Stimulated activated CD4-positive, alpha-beta T cell treated with anti-CD3 and anti-CD28 coated beads, Interleukin-15, amount 100 ng/mL, for 24 hours (primary cell): Measurements from ENCODE around the gene ATP6V0B.

Source experiments
- DNase-seq: peaks from one replicate; pipeline ENCODE4 v3.0.0-alpha.2; 2020

ATP6V0B gene

DNA sequence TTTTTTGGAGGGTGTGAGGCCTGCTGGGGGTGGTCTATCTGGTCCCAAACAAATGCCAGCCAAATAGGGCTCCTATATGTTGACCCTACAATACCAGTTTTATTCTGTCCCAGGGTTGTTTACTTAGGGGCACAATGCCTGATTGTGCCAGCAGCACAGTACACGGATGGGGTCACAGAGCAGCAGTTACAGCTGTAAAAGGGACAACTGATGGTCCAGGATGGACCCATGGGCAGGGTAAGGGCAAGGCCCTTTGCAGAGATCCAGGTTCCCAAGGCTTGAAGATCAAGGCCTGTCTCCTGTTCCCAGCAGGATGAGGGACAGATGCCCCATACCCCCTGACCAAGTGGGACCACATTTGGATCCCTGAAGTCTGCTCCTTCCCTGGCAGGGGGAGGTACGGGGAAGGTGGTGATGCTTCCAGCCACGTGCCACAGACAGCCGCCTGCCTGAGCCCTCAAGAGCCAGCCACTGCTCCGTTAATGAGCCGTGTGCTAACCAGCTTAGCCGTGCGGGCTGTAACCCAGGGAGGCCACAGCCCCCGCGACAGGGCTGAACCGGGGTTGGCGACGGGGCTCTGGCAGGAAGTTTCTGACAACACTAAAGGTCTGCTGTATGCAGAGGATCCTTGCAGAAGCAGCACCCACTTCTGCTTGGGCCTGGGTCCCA, 38.3 kb downstream of the ATP6V0B start:
- no peak for DNase-seq

DNA sequence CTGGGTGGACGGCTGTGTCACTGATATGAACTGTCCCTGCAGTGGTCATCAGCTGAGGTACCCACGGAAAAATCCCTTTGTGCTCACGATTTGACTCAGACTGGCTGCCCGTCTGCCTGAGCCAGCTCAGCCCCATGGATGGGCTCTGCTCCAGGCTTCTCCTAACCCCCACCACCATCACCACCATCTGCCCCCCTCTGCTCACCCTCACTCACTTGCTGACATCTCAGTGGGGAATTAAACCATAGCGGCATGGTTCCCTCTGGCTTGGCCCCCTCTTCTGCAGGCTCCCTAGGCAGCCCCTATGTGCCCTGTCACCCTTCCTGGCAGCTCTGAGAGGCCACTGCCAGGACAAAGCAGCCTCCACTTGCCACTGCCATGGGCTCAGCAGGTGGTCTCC, 39.2 kb downstream of the ATP6V0B start:
- no peak for DNase-seq

DNA sequence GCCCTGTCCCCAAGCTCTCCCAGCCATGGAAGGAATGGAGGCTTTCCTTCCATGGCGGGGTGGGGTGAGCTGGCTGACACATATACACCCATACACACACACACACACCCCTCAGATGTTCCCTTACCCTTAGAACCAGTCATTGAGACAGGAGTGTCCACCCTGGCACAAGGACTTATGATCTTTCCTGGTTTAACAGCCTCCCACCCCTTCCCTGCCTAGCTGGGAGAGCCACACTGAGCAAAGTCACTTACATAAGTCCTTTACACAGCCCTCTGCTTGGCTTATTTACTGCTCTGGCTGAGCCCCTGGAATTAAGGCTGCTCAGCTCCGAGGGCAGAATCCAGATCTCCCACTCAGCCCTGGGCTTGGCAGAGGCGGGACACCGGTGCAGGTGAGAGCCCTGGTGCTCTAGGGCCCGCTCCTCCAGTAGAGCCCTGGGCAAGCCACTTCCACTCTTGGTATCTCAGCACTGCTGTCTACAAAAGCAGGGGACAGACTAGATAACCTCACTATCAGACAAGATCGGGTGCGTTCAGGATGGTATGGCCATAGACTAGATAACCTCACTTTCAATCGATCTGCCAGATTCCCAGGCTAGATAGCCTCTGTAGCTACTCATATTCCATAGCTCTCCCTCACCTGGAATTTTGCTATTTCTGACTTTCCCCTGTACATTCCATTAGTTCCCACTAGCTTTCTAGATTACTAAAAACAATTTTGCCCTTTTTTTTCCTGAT, 39.8 kb downstream of the ATP6V0B start:
- DNase-seq = no peak

DNA sequence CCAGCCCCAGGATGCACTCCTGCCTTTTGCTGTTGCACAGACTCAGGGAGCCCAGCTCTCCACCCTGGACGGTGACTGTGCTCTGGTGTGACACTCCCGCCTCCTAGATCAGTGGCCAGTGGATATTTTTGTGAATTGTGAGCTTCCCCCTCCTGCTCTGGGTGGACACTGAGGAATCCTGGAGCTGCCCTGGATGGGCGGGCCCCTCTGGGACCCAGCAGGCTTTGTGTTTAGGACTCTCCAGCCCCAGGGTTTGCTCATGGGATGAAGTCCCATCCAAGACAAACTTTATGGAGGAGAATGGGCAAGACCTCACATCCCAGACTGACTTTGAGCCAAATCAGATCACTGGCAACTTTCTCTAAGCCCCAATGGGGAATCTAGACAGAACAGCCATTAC, 40.4 kb downstream of the ATP6V0B start:
- no peak for DNase-seq

DNA sequence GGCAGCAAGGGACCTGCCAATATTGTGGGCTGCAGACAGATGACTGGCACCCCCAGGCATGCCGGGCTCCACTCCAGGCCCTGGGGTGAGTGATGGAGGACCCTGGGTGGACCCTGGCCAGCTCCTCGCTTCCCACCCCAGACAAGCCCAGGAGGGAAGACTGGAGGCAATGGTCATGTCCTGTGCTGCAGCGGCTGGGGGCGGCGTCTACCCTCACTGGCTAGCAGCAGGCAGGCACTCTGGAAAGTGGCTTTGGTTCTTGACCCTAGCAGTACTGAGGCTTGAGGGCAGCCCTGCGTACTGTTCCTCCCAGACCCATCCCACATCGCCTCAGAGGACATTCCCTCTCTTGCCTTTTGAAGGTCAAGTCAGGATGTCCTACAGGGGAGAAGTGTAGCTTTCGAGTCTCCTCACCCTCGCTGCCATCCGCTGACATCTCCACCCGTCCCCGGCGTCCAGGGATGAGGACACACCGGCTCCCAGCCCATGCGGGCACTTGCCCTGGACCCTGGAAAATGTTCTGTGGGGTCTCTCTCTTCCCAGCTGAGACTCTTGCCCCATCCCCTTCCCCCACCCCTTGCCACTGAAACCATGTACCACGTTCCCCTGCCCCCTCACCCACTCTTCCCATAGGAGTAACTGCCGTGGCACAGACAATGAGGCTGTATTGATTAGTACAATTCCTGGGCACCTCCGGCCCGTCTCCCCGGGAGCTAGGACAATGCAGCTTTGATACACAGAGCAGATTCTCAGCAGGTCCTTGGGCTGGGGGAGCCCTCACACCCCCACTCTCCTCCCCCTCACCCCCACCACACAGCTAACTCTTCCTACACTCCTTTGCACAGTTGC, 41.5 kb downstream of the ATP6V0B start:
- DNase-seq = no peak

DNA sequence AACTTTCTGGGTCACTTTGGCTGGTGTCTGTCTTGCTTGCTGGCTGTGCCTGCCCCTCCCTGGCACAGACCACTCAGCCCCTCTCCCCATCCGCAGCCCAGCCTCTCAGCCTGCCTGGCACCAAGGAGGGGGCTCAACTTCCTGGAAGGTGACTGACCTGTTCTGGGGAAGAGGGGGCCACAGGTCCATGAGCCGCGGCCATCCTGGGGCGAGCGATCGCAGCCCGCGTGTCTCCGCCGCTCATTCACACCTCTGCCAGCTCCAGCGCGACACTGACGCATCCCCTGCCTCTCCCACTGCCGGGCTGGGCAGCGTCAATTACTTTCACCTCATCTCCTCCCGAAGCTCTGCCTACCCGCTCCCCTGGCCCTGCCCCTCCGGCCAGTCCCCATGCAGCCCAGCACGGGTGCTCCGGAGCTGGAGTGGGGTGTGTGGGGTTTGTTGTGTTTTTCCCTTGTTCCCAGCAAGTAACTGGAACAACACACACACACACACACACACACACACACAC, 42.2 kb downstream of the ATP6V0B start:
- no peak for DNase-seq

DNA sequence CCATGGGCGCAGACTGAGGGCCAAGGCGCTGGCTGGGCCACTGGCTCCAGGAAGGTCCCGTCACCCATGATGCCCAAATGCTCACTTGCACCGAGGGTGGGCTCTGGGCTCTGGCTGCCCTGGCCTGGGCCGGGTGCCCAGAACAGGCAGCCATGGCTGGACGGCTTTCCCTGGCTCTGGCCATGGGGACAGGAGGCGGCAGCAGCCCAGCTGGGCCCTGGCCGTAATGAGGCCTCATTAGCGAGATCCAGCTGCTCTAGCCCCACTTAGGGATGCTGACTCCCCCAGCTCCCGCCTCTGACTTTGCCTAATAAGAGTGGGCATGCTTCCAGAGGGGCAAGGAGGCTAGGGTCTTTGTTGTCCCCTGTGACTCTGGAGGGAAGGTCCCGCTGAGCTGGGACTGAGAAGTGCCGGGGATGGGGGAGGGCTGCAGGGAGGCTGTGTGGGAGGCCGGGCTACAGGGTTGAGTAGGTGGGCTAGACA, 44.7 kb downstream of the ATP6V0B start:
- DNase-seq = no peak

DNA sequence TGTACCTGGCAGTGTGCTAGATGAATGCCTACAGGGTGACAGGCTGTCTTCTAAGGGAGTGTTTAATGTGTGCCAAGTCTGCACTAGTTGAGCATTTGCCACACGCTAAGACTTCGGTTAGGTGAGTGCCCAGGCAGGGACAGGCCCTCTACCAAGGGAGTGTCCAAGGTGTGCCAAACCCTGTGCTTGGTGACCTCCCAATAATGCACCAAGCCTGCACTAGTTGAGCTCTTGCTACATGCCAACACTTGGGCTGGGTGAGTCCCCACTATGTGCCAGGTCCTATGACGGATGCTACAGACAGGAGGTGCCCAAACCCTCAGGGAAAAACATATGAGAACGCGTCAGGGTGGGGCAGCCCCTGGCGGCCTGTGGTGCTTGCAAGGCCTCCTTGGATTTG, 45.7 kb downstream of the ATP6V0B start:
- no peak for DNase-seq

DNA sequence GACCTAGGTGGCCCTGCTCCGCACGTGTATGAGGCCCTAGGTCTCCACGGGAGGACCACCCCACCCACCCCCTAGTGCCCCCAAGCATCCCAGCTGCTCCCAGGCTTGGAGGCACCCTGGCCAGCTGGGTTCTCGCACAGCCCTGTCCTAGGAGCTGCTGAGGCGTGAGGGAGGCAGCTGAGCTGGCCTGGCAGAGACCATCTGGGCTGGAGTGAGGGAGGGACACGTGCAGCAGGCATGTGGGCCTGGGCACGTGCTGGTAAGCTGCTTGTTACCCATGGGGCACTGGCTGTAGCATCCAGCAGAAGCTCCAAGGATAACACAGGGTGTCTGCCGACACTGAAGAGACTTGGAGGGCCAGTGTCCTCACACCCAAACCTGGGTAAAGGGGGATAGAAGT, 46.4 kb downstream of the ATP6V0B start:
- no peak for DNase-seq

DNA sequence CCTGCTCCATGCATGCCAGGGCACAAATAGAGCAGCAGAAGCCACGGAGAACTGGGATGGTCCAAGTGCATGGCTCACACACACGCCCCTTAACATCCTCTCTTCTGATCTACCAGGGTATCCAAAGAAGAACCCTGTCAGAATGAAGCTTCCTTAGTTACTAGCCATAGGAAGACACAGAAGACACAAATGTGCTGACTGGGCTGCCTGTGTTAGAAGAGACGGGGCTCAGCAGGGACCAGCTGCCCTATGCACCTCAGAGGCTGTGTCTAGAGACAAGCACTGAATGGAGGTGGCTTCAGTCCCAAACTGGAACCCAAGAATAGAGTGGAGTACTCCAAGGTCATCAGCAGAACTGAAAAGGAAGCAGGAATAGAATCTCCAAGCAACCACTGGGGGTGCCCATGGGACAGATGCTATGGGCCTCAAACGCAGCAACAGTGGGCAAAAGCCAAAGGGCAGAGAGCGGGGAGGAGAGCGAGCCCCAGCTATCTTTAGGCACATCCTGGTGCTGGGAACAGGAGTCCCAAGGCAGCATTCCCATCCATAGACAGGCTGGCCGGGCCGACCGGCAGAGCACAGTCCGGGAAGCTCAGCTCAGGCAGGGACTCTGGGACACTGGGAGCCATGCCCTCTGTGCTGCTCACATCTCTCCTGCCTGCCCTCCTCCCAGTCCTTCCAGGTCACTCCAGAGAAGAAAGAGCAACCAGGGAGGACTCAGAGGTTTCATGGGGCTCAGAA, 47.0 kb downstream of the ATP6V0B start:
- DNase-seq = no peak

DNA sequence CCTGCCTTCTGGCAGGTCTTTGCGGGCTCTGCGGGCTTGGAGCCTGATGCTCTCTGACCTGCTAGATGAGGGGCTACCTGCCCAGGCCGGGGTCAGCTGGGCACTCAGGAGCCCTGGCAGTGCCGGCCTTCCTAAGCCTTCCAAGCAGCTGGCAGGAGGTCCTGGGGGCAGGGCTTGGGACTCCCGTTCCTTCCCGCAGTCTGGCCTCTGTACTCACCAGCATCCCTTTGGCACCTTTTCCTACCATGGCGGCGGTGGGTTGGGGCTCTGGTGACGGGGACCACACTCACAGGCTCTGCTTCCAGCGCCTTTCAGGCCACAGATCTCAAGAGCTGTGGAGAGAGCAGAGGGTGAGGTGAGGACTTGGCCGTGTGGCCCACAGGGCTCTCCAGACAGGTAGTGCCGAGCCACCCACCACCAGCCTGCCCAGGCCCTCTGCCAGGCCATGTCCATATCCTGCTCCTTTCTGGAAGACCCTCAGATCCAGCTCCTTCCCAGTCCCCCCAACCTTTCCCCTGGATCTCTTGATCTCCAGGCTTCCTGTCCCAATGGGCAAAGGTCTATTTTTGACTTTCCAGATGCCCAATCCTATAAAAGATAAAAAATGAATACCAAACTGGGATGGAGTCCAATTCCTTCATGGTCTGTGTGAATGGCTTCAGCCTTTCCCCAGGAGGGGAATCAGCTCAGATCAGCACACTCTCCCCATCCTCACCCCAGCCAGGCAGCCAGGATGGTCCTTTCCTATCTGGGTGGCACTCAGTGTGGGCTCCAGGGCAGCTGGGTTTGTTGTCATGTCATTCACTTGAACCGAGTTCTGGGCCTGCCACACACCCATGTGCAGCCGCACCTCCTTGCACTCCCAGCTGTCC, 49.5 kb downstream of the ATP6V0B start:
- DNase-seq = no peak

DNA sequence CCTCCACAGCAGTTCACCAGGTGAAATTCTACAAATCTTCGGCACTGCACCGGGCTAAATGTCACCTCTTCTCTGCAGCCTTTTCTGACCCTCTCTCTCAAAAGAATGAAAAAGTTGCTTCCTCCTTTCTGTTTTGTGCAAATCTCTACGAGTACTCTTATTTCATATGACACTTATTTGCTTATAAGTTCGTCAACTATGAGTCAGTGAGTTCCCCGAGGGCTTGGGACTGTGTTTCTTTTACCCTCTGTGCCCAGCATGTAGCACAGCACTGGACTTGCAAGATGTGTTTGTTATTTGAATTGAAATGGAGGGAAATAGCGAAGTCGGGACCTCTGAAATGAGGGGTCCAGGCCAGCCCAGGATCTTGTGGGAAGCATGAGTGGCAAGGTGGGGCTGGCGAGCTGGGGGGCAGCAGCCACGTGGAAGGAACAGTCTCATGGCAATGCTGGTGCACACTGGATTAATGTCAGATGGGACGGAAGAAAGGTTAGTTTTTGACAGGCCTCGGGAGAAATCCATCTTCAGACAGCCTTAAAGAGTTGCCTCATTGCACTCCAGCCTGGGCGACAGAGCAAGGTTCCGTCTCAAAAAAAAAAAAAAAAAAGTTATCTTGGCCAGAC, 50.3 kb downstream of the ATP6V0B start:
- no peak for DNase-seq

DNA sequence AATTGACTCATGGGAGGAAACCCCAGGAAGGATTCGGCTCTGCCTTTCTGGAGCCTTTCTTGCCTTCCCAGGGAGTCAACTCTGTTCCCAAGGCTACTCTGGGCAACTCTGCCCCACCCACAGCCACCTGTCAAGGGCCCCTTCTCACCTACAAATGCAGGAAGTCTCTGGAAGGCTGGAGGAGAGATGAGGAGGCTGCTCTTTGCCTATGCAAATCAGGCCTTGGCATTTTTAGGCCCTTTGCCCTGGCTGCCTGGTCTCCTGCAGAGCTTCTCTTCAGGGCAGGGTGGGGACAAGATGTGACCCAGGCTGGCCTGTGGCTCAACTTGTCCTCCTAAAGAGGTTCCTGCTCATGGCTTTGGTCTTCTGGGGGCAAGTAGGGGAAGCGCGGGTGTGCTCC, 51.1 kb downstream of the ATP6V0B start:
- no peak for DNase-seq

DNA sequence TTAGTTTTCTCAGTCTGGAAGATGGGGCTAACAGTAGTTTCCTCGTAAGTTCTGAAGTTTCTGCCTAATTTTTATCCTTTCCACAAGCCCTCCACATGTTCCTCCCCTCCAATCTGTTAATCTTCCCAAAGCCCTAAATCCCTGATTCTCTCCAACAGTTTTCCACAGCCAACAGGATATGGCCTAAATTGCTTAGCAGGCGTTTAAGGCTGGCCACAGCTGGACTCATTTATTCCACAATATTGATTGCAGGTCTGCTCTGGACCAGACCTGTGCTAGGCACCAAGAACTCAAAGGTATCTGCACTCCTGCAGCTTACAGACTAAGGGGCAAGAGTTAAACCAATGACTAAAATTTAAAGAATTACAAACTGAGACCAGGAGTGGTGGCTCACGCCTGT, 52.6 kb downstream of the ATP6V0B start:
- no peak for DNase-seq
